SU-DHL-6 (cell line): ENCODE data around the gene DLG4.

Experiments used
- H2AFZ ChIP-seq: fragments of 200-600 bp; sonication (generic); 2 replicates; pipeline ENCODE4 v1.6.1; 2014; ENCODE audit warnings: low read depth, mild to moderate bottlenecking, moderate library complexity, mixed read lengths, antibody characterized with exemption, low read length; ENCODE audit not compliant: severe bottlenecking
- H3F3A ChIP-seq: fragments of 200-600 bp; shearing (Covaris generic); 2 replicates; pipeline ENCODE4 v1.6.0; 2016; ENCODE audit warnings: antibody characterized with exemption, mild to moderate bottlenecking; ENCODE audit not compliant: insufficient read depth
- H3K27ac ChIP-seq: fragments of 200-600 bp; sonication (generic); 2 replicates; pipeline ENCODE4 v1.5.1; 2016; ENCODE audit warnings: low read depth, mild to moderate bottlenecking, low read length, moderate library complexity, mixed read lengths
- H3K27me3 ChIP-seq: fragments of 200-600 bp; sonication (generic), shearing (Covaris generic); 2 replicates; pipeline ENCODE4 v1.6.0; 2014; ENCODE audit warnings: mild to moderate bottlenecking, low read length
- H3K36me3 ChIP-seq: fragments of 200-600 bp; sonication (generic); 2 replicates; pipeline ENCODE4 v1.6.1; 2014; ENCODE audit warnings: mild to moderate bottlenecking, low read length, mixed read lengths
- H3K4me2 ChIP-seq: fragments of 300-600, 200-600 bp; shearing (Covaris generic), sonication (generic); 2 replicates; pipeline ENCODE4 v1.6.0; 2014; ENCODE audit warnings: low read length, low read depth, mild to moderate bottlenecking; ENCODE audit not compliant: poor library complexity, severe bottlenecking
- H3K4me3 ChIP-seq: fragments of 200-600 bp; sonication (generic); 2 replicates; pipeline ENCODE4 v1.5.1; 2014; ENCODE audit warnings: antibody characterized with exemption, low read length, mild to moderate bottlenecking, mixed read lengths; ENCODE audit not compliant: insufficient read depth, poor library complexity, severe bottlenecking
- H3K79me2 ChIP-seq: fragments of 200-600 bp; sonication (generic); 2 replicates; pipeline ENCODE4 v1.6.1; 2014; ENCODE audit warnings: mild to moderate bottlenecking, low read length, moderate library complexity; ENCODE audit not compliant: insufficient read depth
- H3K9ac ChIP-seq: fragments of 200-600 bp; sonication (generic); 2 replicates; pipeline ENCODE4 v1.7.0; 2014; ENCODE audit warnings: mild to moderate bottlenecking, low read length
- H3K9me2 ChIP-seq: fragments of 200-600 bp; sonication (generic); replicated peaks from 2 replicates; pipeline ENCODE4 v1.6.1; 2014; ENCODE audit warnings: low read length; ENCODE audit not compliant: insufficient read depth
- H3K9me3 ChIP-seq: fragments of 200-600 bp; sonication (generic); 2 replicates; pipeline ENCODE4 v1.6.1; 2014; ENCODE audit warnings: low read length, mixed read lengths; ENCODE audit not compliant: insufficient read depth
- H4K20me1 ChIP-seq: fragments of 200-600 bp; sonication (generic); 2 replicates; pipeline ENCODE4 v1.6.1; 2014; ENCODE audit warnings: low read depth, mild to moderate bottlenecking, antibody characterized with exemption, low read length, moderate library complexity, mixed read lengths
- EZH2phosphoT487 ChIP-seq: fragments of 200-600 bp; sonication (generic), shearing (Covaris generic); conservative IDR thresholded peaks from 2 replicates; pipeline ENCODE4 v1.6.1; 2018; ENCODE audit warnings: mild to moderate bottlenecking, antibody characterized with exemption, low read length, moderate library complexity, mixed read lengths
- TF ChIP-seq, protein P1 (sequence below): fragments of 200-600 bp; sonication (generic); IDR thresholded peaks from one replicate; pipeline ENCODE4 v1.5.1; 2017; ENCODE audit warnings: antibody characterized with exemption, mild to moderate bottlenecking, low read length, moderate library complexity; ENCODE audit not compliant: insufficient read depth, poor library complexity, severe bottlenecking

Gene DLG4

DNA sequence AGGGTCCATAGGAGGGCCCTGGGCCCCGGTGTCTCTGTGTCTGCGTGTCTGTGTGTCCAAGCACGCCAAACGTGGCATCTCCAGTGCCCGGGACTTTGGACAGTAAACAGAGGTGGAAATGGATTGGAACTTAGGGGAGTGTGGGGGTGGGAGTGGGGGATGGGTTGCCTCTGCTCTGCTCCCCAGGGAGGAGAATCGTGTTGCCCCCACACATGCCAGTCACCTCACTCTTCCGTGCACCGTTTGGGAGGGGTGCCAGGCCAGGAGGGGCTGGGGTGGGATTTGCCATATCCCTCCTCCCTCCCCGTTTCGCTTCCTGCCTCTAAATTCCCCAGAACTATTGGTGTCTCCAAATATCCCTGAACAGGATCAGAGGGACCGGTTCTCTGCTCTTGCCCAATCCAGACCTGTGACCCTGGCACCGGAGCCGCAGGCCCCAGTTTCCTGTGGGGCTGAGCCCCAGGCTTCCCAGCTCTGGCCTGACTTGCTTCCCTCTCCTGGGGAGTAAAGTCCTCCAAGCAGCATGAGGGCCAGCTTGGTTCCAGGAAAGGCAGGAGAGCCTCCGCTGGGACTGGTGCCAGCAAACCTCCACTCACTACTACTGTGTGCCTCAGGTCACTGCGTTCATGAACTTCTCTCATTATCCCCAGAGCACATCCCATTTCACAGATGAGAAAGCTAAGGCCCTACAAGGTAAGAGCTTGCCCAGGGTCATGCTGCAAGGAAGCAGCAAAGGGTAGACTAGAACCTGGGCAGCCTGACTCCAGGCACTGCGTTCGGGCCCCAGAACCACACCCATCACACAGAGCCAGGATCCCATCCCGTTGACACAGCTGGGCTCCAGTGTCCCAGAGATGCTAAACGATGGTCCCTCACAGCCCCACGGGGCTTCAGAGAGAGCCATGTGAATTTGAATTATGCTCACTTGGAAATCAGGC lies 40.0 kb downstream of the DLG4 start, which contains the start of gene ASGR1:
ASGR1 (minus strand) TSS at position 54 of the 938 bp plus-strand sequence. CDS start 807 bp downstream, outside the sequence.
- Histone ChIP-seq H3K9me2 (no peaks in the 10 kb centered on the region), H3K79me2 (no peaks in the 10 kb centered on the region), H3F3A (no peaks in the 10 kb centered on the region), H3K9me3 (peaks cover 5% of the 10 kb centered on the region; the same call in 1 of the 2 replicates), H4K20me1 (no peaks in the 10 kb centered on the region), H3K4me2 (no peak within 1 kb of the TSS), H2AFZ (no peak within 1 kb of the TSS), H3K4me3 (no peak within 1 kb of the TSS), H3K27ac (no peak within 1 kb of the TSS), H3K27me3 (no peaks in the 10 kb centered on the region), H3K9ac (no peak within 1 kb of the TSS), H3K36me3 (no peaks in the 10 kb centered on the region)
- TF ChIP-seq, protein P1, sequence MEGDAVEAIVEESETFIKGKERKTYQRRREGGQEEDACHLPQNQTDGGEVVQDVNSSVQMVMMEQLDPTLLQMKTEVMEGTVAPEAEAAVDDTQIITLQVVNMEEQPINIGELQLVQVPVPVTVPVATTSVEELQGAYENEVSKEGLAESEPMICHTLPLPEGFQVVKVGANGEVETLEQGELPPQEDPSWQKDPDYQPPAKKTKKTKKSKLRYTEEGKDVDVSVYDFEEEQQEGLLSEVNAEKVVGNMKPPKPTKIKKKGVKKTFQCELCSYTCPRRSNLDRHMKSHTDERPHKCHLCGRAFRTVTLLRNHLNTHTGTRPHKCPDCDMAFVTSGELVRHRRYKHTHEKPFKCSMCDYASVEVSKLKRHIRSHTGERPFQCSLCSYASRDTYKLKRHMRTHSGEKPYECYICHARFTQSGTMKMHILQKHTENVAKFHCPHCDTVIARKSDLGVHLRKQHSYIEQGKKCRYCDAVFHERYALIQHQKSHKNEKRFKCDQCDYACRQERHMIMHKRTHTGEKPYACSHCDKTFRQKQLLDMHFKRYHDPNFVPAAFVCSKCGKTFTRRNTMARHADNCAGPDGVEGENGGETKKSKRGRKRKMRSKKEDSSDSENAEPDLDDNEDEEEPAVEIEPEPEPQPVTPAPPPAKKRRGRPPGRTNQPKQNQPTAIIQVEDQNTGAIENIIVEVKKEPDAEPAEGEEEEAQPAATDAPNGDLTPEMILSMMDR = no peak
- TF ChIP-seq EZH2phosphoT487 = no peak

DNA sequence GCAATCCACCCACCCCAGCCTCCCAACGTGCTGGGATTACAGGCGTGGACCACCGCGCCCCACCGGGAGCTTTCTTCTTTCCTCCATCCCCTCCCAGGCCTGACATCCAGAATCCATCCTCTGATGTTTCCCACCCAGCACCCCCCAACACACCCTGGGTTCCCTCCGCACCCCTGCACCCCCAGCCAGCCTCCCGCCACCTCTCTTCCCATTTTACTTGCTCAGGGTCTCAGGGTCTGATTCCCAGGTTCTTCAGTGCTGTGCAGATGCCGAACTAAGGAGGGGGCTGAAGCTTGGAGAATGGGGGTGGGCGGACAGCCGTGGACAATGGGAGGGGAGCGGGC lies 40.7 kb downstream of the DLG4 start:
- Histone ChIP-seq H3K9me2 (no peaks in the 10 kb centered on the region), H3K36me3 (no peaks in the 10 kb centered on the region), H3K27me3 (no peaks in the 10 kb centered on the region), H3K4me3 (no peak overlapping the region), H2AFZ (no peak overlapping the region), H4K20me1 (no peaks in the 10 kb centered on the region), H3K9ac (no peak overlapping the region), H3K9me3 (peaks cover 5% of the 10 kb centered on the region; the same call in 1 of the 2 replicates), H3K79me2 (no peaks in the 10 kb centered on the region), H3K27ac (no peak overlapping the region), H3K4me2 (no peak overlapping the region), H3F3A (no peaks in the 10 kb centered on the region)
- TF ChIP-seq, protein P1 = no peak
- TF ChIP-seq EZH2phosphoT487 = no peak

DNA sequence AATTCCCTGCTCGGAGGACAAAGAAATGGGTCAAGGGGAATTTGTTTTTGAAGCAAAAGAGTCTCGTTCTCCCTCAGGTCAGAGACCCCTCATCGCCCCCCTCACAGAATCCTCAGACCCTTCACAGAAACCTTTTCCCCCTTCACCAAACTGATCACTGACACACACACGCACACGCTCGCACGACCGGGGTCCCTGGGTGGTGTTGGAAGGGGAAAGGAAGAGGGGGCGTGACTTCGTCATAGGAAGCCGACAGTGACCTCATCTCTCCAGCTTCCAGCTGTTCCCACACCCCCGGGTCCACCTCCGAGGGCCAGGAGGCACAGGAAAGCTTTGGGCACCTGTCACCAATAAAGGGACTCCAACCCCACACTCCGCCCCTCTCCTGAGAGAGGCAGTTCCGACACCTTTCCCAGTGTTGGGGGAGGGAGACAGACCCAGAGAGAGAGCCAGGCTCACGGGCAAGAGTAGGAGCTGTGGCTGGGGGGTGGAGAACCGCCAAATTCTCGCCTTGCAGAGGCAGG lies 41.6 kb downstream of the DLG4 start:
- H3K9me2 ChIP-seq = no peaks in the 10 kb centered on the region
- H3K27ac ChIP-seq = no peak overlapping the region
- H3F3A ChIP-seq = no peaks in the 10 kb centered on the region
- H2AFZ ChIP-seq = peak overlapping the region; percentile 25
- H3K4me2 ChIP-seq = no peak overlapping the region
- H3K4me3 ChIP-seq = no peak overlapping the region
- peaks cover 5% of the 10 kb centered on the region; the same call in 1 of the 2 replicates for H3K9me3 ChIP-seq
- TF ChIP-seq EZH2phosphoT487 = no peak
- TF ChIP-seq, protein P1 = no peak
- H3K9ac ChIP-seq = no peak overlapping the region
- no peaks in the 10 kb centered on the region for H3K36me3 ChIP-seq
- no peaks in the 10 kb centered on the region for H4K20me1 ChIP-seq
- H3K79me2 ChIP-seq = no peaks in the 10 kb centered on the region
- no peaks in the 10 kb centered on the region for H3K27me3 ChIP-seq
